Cerebellar nuclear complex (tissue), 1 donor: Measurements from ENCODE around the gene RITA1.
"Not testable (repeated sequence)": the region's sequence is repeated elsewhere in the genome, so short reads cannot be mapped to it uniquely, and the experiment has no call there.

Experiments used
- DNase-seq, 2 experiments: peaks; one replicate each; lab custom pipeline; 2025; lab: John Stamatoyannopoulos, UW

RITA1 gene

GRCh38 chr12:113202300-113203075 is 17.0 kb downstream of the RITA1 start:
- DNase-seq: no peak

GRCh38 chr12:113203852-113204760 is 18.6 kb downstream of the RITA1 start:
- DNase-seq: no peak

- no peak for DNase-seq
These were observed 19.3 kb downstream of the RITA1 start for GRCh38 chr12:113204804-113205203.

GRCh38 chr12:113206802-113207201 is 21.3 kb downstream of the RITA1 start:
- not testable (repeated sequence) for DNase-seq

- DNase-seq: no peak
These were observed 22.1 kb downstream of the RITA1 start for GRCh38 chr12:113207613-113208040.

GRCh38 chr12:113208041-113208934 is 22.8 kb downstream of the RITA1 start:
- DNase-seq: no peak

- no peak for DNase-seq
These were observed 25.6 kb downstream of the RITA1 start for GRCh38 chr12:113211160-113211559.

- DNase-seq: no peak
These were observed 29.4 kb downstream of the RITA1 start for GRCh38 chr12:113214895-113215400.

- no peak for DNase-seq
These were observed 30.5 kb downstream of the RITA1 start for GRCh38 chr12:113216027-113216426.

GRCh38 chr12:113220593-113221180 is 35.2 kb downstream of the RITA1 start:
- no peak for DNase-seq

GRCh38 chr12:113221181-113221996 is 35.9 kb downstream of the RITA1 start, which contains the start of gene TPCN1:
TSS of gene TPCN1 (plus strand) at chr12:113221464. CDS start at chr12:113226853, 5,389 bp downstream.
- peak; percentile 99 to 100 for DNase-seq

GRCh38 chr12:113221997-113222729 is 36.6 kb downstream of the RITA1 start:
- no peak for DNase-seq

- no peak for DNase-seq
These were observed 37.4 kb downstream of the RITA1 start for GRCh38 chr12:113222730-113223531.

- no peak for DNase-seq
These were observed 39.4 kb downstream of the RITA1 start for GRCh38 chr12:113224955-113225354.

GRCh38 chr12:113226696-113227568 is 41.4 kb downstream of the RITA1 start:
- peak; percentile 43 to 78 for DNase-seq

GRCh38 chr12:113227686-113228391 is 42.3 kb downstream of the RITA1 start:
- DNase-seq: no peak
